Measurements from ENCODE around the gene HDLBP.

GRCh38 chr2:241304039-241304670 is 11.3 kb downstream of the HDLBP start:
- TF ChIP-seq CTCF (IDR thresholded peaks at IDR 0.05) (no peak), POLR2A (IDR thresholded peaks at IDR 0.05) (no peak)
